ENCODE measurements around the gene SGCD.

Gene SGCD

GRCh38 chr5:156361436-156362109 lies 34.6 kb downstream of the SGCD start:
- DNase-seq (ENCODE audit: low spot score), result no peak

GRCh38 chr5:156363861-156364260 lies 36.9 kb downstream of the SGCD start:
- DNase-seq (ENCODE audit: low spot score), result no peak

GRCh38 chr5:156366521-156366920 lies 39.6 kb downstream of the SGCD start:
- no peak for DNase-seq (ENCODE audit: low spot score)

- no peak for DNase-seq (ENCODE audit: low spot score)
These were observed 40.6 kb downstream of the SGCD start for GRCh38 chr5:156367597-156367996.

GRCh38 chr5:156375895-156376495 lies 49.0 kb downstream of the SGCD start:
- no peak for DNase-seq (ENCODE audit: low spot score)

- DNase-seq (ENCODE audit: low spot score), result no peak
These were observed 49.8 kb downstream of the SGCD start for GRCh38 chr5:156376751-156377150.

- DNase-seq (ENCODE audit: low spot score), result no peak
These were observed 51.2 kb downstream of the SGCD start for GRCh38 chr5:156378159-156378558.

GRCh38 chr5:156379206-156379605 lies 52.2 kb downstream of the SGCD start:
- DNase-seq (ENCODE audit: low spot score), result no peak

- no peak for DNase-seq (ENCODE audit: low spot score)
These were observed 53.9 kb downstream of the SGCD start for GRCh38 chr5:156380848-156381247.

- DNase-seq (ENCODE audit: low spot score), result no peak
These were observed 56.7 kb downstream of the SGCD start for GRCh38 chr5:156383510-156384265.

GRCh38 chr5:156385416-156385815 lies 58.5 kb downstream of the SGCD start:
- no peak for DNase-seq (ENCODE audit: low spot score)

- DNase-seq (ENCODE audit: low spot score), result no peak
These were observed 60.0 kb downstream of the SGCD start for GRCh38 chr5:156386976-156387375.

- no peak for DNase-seq (ENCODE audit: low spot score)
These were observed 60.4 kb downstream of the SGCD start for GRCh38 chr5:156387391-156387790.

- no peak for DNase-seq (ENCODE audit: low spot score)
These were observed 61.3 kb downstream of the SGCD start for GRCh38 chr5:156388233-156388632.

GRCh38 chr5:156391139-156391538 lies 64.2 kb downstream of the SGCD start:
- DNase-seq (ENCODE audit: low spot score), result no peak

GRCh38 chr5:156393980-156394379 lies 67.0 kb downstream of the SGCD start:
- DNase-seq (ENCODE audit: low spot score), result no peak

- DNase-seq (ENCODE audit: low spot score), result no peak
These were observed 67.8 kb downstream of the SGCD start for GRCh38 chr5:156394642-156395305.

- DNase-seq (ENCODE audit: low spot score), result no peak
These were observed 68.3 kb downstream of the SGCD start for GRCh38 chr5:156395306-156395675.

- DNase-seq (ENCODE audit: low spot score), result no peak
These were observed 69.3 kb downstream of the SGCD start for GRCh38 chr5:156396063-156396829.

- DNase-seq (ENCODE audit: low spot score), result no peak
These were observed 69.8 kb downstream of the SGCD start for GRCh38 chr5:156396830-156397081.

- no peak for DNase-seq (ENCODE audit: low spot score)
These were observed 72.4 kb downstream of the SGCD start for GRCh38 chr5:156399323-156399722.

- no peak for DNase-seq (ENCODE audit: low spot score)
These were observed 73.4 kb downstream of the SGCD start for GRCh38 chr5:156400231-156400986.
